NCI-H524 (cell line): Measurements from ENCODE around the gene SPINK13.
"Not testable (repeated sequence)": the region's sequence is repeated elsewhere in the genome, so short reads cannot be mapped to it uniquely, and the experiment has no call there.

ENCODE experiments used
- DNase-seq, 2 experiments: peaks; one replicate each; lab custom pipeline; 2025; lab: John Stamatoyannopoulos, UW

SPINK13 gene, protein sequence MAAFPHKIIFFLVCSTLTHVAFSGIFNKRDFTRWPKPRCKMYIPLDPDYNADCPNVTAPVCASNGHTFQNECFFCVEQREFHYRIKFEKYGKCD

DNA sequence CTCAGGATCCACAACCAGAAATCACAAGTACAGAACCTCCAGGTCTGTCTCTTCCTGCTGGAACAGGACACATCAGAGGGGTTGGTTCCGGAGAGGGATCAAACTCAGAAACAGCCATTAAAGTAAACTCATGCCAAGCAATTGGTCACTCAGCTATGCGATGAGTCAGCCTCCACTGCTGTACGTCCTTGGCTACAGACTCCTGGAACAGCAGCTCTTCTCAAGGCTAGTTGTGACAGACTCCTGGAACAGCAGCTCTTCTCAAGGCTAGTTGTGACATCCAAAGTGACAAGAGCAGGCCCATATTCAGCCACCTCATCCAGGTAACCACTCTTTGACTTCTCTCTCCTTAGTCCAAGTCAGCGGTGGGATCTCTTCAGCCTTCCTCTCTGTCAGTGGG lies at the start of gene SPINK13:
SPINK13 (plus strand) TSS at position 229 of the 400 bp plus-strand sequence. CDS start 1,279 bp downstream, outside the sequence.
- no peak for DNase-seq

DNA sequence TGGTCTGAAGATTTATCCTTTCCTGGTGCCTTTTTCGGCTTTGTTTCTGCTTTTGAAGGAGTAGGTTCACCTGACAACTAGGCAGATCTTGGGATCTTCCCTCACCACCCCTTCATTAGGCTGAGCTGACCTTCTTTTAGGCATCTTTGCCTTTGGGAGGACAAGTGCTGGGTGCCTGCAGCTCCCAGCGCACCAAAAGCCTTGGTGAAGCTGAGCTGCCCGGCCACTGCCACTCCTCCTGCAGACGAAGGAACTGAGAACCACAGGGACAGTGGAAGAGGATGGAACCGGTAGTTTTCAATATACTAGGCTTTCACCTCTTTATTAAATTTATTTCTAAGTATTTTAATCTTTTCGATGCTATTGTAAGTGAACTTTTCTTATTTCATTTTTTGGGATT lies 47.1 kb upstream of the SPINK13 start:
- DNase-seq: no peak

DNA sequence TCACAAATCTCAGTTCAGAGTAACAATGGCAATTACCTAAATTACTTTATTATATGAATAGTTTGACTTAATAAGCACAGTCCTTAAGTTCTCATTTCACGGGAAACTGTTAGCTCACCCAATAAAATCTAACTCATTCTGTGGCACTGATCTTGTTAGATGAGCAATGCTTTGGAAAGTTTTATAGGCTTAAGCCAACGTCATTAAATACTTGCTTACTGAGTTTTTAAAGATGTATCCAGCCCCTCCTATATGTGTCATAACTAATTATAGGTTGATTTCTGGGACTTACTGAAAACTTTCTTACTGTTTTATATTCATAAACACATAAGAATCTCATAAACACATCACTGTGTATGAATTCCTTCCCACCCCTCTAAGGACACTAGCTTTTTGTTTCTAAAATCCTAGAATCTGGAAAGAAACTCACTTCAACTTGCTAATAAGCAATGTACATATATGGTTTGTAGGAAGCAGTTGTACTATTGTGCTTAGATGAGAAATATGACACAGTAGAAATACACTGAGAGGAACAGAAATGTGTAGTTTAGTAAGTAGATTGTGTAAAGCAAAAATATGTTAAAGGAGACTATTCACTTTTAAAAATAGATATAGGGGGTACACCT lies 44.4 kb upstream of the SPINK13 start:
- DNase-seq: no peak

DNA sequence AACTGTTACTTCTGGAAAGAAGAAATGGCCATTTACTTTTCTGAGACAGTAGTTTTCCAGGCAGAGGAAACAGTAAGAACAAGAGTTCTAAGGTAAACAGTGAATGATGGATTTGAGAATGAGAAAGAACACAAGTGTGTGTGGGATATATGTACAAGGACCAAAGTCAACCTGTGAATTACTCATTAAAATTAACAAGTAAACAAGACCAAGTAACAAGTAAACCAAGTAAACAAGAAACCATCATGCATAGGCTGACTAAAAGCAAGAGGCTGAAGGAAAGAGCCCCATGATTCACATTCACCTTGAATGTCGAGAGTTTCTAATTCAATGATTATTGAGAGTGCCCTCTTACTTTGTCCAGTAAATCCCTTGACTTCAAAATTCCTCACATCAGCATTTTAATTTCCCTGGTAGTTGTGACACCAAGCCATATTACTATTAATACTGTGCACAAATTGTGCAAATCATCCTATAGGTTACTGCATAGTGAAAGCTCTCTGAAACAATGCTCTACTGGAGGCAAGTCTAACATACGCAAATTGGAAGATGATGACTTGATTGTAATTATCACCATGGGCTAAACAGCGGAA lies 40.1 kb upstream of the SPINK13 start:
- DNase-seq: no peak

DNA sequence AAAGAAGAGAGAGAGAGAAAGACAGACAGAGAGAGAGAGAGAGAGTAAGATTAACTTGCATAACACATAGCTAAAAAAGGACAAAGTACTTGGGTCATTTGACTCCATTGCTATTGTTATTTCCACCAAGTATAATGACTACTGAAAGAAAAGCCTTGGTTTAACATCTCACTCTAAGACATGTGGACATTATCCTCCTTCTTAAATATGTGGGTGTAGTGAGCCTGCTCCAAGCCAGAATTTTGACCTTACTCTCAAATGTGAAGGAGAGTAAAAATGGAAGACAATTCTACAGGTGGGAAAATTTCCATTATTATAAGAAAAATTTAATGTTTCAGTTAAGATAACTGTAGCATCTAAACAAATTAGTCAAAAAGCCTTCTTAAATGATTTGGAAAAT lies 38.8 kb upstream of the SPINK13 start:
- DNase-seq: no peak

DNA sequence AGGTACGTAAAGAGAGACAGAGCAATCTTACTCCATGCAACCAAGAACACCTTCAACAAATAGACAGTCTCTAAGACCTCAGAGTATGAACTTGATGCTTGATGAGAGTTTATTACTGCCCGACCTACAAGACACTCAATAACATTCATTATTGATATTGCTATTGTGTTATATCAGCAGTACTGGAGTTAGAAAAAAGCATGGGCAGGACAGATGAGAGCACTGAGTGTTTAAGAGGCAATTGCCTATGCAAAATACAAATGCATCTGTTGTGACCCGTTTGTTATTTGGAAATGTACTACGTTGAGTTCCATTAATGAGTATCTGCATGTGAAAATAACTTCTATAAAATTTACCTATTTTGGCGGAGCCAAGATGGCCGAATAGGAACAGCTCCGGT lies 38.4 kb upstream of the SPINK13 start:
- no peak for DNase-seq

DNA sequence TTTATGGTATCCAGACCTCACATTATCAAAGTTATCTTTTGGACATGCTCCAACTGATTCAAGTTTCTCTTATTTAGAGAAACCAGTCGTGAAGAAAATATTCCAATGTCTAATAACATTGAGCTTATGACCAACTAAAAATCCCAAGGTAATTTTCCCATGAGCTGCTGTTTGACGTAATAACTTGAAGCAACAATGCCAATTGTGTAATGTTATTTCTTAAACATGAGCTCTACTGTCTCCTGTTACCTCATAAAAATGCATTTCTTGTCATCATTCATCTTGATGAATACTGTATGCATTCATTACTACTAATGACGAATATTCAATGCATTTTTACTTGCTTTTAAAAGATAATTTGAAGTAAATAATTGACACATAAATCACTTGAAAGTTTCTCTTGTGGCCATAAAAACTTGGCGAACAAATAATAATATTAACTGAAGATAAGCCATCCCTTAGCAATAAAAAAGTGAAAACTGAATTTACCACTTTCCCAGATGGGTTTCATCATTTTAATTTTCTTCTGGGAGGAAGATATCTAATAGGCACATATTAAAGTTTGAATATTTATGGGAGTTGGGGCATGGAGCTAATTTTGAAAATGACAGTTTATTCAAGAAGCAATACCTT lies 30.7 kb upstream of the SPINK13 start:
- DNase-seq: no peak

DNA sequence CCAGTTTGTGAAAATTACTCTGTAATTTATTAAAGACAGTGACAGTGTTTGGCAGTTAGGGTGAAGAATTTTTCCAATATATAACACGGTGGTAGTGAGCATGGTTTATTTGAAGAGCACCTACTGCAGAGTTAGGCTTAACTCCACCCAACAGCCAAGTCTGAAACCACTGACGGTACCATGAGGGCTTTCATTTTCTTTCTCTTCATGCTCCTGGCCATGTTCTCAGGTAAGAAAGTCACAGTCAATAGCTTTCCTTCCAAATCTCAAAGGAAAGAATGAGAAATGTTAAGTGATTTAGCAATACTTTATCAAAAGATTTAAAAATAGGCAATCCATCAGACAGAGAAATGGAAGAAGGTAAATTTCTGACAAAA lies 30.2 kb upstream of the SPINK13 start, which contains the start of gene MARCOL:
MARCOL (plus strand) TSS at position 108 of the 377 bp plus-strand sequence; CDS start at position 181, 73 bp downstream.
- no peak for DNase-seq

DNA sequence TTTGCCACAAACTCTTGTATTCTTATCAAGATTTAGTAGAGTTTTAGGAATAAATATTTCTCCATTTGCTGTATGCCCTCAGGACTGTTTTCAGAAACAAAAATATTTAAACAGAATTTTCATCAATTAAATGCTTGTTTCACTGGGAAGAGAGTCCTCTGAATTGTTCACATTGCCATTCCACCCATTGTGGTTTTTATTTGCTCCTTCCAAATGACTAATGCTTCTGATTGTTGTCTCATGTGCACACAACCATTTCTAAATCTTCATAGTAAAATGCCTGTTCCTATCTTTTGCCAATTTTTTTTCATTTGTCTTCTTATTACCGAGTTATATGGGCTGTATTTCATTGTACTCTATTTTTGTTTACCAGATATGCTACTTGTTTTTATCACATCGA lies 19.7 kb upstream of the SPINK13 start:
- no peak for DNase-seq

DNA sequence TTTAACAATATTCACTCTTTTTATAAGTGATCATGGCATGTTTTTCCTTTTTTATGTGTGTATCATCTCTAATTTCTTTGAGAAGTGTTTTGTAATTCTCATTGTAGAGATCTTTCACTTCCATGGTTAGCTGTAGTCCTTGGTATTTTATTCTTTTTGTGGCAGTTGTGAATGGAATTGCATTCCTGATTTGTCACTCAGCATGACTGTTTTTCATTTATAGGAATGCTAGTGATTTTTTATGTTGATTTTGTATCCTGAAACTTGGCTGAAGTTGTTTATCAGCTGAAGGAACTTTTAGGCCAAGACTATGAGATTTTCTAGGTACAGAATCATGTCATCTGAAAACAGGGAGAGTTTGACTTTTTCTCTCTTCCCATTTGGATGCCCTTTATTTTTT lies 13.1 kb upstream of the SPINK13 start:
- no peak for DNase-seq

DNA sequence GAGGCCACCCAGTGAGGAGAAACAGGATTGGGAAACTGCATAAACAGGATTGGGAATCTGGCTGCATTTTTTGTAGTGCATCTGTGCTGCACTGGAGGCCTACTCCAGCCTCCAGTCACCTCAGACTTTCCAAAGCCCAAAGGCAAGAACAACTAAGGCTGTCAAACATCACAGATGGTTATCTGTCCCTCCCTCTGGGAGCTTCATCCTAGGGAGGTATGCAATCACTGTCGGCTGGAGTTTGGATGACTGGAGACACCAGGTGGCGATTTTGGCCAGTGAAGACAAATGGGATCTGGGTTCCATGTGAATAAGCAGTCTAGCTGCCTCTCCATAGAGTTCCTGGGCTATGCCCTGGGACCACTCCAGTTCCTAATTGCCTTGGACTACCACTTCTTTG lies 9.3 kb upstream of the SPINK13 start:
- no peak for DNase-seq

DNA sequence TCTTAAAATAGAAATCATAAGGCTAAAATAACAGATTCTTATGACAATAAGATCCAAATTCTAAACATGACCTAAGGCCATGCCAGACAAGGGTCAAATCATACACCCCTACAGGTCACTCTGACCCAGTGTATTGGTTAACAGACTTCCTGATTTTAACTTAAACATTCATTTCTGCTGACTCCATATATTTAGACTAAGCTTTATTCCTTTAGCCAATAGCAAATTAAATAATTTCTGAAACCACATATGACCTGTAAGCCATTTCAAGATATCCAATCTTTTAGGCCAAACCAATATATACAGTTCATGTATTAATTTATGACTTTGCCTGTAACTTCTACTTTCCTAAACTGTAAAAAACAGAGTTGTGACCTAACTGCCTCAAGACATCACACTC lies 7.4 kb upstream of the SPINK13 start:
- no peak for DNase-seq

DNA sequence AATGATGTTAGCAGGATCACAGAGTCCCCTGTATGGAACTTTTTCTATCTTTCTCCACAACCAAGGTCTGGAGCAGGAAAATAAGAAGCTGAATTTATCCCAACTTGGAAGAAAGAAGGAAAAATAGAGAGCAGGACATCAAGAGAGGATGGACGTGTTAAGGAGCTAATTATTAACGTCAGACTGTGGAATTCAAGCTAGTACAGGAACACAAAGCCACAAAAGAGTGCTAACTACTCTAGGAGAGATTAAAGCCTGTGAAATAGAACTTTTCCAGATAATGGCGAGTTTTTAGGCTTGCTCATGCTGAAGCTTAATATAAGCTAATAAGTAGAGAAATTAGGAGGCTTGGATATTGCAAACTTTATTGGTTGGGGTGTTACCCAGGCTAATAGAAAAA lies 632 bp upstream of the SPINK13 start:
- no peak for DNase-seq

DNA sequence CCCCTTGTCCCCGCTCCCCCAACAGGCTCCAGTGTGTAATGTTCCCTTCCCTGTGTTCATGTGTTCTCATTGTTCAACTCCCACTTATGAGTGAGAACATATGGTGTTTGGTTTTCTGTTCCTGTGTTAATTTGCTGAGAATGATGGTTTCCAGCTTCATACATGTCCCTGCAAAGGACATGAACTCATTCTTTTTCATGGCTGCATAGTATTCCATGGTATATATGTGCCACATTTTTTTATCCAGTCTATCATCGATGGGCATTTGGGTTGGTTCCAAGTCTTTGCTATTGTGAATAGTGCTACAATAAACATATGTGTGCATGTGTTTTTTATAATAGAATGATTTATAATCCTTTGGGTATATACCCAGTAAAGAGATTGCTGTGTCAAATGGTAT lies 6.5 kb downstream of the SPINK13 start:
- not testable (repeated sequence) for DNase-seq

DNA sequence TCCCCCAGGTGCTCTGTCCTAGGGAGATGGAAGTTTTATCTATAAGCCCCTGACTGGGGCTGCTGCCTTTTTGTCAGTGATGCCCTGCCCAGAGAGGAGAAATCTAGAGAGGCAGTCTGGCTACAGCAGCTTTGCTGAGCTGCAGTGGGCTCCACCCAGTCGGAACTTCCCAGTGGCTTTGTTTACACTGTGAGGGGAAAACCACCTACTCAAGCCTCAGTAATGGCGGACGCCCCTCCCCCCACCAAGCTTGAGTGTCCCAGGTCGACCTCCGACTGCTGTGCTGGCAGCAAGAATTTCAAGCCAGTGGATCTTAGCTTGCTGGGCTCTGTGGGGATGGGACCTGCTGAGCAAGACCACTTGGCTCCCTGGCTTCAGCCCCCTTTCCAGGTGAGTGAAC lies 12.3 kb downstream of the SPINK13 start:
- not testable (repeated sequence) for DNase-seq

DNA sequence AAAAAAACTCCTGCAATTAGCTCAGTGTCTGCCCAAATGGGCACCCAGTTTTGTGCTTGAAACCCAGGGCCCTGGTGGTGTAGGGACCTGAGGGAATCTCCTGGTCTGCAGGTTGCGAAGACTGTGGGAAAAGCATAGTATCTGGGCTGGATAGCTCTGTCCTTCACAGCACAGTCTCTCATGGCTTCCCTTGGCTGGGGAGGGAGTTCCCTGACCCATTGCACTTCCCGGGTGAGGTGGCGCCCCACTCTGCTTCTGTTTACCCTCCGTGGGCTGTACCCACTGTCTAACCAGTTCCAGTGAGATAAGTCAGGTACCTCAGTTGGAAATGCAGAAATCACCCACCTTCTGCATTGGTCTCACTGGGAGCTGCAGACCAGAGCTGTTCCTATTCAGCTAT lies 12.7 kb downstream of the SPINK13 start:
- DNase-seq: not testable (repeated sequence)

DNA sequence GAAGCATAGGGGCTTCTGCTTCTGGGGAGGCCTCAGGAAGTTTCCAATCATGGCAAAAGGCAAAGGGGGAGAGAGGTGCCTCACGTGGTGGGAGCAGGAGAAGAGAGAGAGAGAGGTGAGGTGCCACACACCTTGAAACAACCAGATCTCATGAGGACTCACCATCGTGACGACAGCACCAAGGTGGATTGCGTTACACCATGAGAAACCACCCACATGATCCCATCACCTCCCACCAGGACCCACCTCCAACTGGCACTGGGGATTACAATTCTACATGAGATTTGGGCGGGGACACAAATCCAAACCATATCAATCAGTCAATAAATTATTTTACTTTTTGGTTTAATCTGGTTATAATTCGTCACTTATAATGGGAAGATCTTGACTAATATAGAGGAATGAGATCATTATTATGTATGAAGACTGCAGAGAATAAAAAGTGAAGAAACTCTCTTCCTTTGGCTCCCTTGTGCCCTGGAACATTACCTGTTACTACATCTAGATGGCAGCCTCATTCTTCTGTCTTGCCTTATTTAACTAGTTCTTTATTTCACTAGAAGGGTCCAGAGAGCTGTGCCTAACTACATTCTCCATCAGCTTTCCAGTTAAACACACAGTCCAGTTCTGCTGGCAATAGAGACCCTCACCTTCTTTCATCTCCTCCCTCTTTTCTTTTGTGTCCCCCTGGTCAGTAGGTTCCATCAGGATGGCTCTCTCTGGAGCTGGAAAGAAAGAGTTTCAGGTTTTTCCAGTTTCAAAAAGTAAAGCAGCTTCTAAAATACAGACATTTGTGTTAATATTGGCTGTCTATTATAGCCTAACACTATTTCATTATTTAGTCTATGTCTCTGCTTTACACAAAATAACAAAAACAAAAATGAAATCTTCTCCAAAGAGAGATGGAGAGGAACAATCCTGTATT lies 21.9 kb downstream of the SPINK13 start:
- peak in 1 of 2 experiments; percentile 24 for DNase-seq

DNA sequence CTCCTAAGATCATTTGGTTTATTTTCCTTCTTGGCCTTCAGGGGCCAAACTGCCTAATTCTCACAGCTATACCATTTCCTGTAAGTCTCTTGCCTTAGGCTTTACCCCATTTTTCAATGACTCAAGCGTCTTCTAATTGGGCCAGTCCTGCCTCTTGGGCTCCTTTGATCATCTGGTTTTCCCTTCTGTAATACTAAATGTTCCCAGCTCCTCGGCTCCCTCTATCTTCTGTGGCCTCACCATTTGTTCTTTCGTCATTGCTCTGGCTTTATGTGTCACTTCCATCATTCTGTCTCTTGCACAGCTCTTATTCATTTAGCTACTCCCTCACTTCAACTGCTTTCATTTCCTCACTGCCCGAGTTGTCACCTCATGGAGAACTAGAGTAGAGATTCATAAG lies 29.1 kb downstream of the SPINK13 start:
- no peak for DNase-seq

DNA sequence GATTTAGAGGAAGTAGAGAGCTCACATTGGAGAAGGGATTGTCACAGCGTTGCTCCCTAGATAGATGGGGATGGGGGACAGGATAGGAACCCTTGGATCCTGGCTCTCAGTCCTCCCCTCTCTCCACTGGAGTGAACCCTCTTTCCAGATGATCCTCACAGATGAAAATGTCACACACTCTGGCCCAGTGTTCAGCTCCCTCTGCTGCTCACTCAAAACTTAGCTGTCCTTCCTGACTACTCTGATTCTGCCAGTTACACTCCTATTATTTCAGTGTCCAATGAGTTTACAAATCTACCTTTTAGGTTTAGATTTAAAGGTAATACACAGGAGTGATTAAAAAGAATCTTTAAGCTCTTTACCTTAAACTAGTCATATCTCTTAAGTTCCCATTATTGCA lies 37.9 kb downstream of the SPINK13 start:
- DNase-seq: no peak

DNA sequence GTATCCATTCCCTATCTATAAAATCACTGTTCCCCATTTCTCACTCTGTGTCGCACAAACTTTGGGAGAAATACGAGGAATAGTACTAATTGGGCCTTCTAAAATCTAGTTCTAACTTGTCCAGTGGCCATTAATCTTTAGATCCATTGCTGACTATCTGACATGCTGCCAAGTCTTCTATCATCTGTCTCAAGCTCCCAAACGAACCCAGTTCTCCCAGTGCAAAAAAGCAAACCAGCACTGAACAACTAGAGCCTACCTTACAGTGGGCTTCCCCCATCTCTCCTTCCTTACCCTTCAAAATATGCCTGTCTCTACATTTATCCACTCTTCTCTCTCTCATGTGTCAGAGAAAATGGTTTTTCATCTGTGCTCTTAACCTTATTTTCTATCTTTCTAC lies 40.4 kb downstream of the SPINK13 start:
- DNase-seq: no peak

DNA sequence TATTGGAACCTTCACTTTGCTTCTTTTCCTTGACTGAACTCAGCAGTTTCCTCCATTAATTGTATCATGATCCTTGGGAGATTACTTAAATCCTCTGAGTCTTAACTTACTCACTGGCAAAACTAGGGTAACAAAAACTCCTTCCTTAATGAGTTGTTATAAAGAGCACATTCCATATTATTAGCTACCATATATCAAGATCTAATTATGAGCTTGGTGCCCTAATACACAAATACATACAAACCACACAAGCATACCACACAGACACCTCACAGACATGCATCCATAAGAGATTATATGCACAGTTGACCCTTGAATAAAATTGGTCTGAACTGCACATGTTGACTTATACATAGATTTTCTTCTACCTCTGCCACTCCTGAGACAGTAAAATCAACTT lies 41.2 kb downstream of the SPINK13 start:
- no peak for DNase-seq

DNA sequence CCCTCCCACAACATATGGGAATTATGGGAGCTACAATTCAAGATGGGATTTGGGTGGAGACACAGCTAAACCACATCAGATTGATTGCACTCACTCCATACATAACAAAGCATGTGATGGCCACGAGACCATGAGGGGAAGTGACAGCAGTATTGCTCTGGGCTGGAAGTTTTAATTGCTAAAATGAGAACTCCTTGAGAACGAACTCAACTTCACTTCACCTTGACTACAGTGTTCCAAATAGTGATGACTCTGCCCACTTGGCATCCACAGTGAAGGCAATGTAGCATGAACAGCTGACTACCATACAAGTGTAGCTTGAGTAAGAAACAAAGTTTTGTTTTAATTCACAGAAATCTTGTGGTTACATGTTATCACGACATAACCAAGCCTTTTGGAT lies 42.9 kb downstream of the SPINK13 start:
- no peak for DNase-seq
